H1 (cell line): ENCODE data around the gene MEGF11. TPM values are rescaled to one million over a fixed set of nuclear protein-coding genes. Genes with fewer than 3 reads are reported as not detected.

ENCODE experiments used
- CTCF ChIA-PET: fragments of 300-600 bp; sonication (Branson Sonifier 250); formaldehyde crosslinking; loops from one replicate; lab custom pipeline; 2021; ENCODE audit not compliant: partially characterized antibody; lab: Charles Lee
- POLR2A ChIA-PET: fragments of 300-600 bp; sonication (Branson Sonifier 250); formaldehyde crosslinking; loops from one replicate; lab custom pipeline; 2021; ENCODE audit warnings: inconsistent platforms; ENCODE audit not compliant: partially characterized antibody; lab: Charles Lee
- DNase-seq, 2 experiments: peaks; one replicate each; pipeline versions ENCODE4 v3.0.0 to v3.0.0-alpha.2; 2010 to 2022; ENCODE audit warnings: low spot score in 2 of 2, low read depth in 1 of 2, mixed read lengths in 1 of 2
- FAIRE-seq: peaks from 2 replicates; lab custom pipeline; 2011; peaks lifted over from hg19 to GRCh38; lab: Jason Lieb, UNC
- H2AFZ ChIP-seq: 2 replicates; pipeline ENCODE4 v1.8.1; 2012; ENCODE audit warnings: low read length, inconsistent platforms
- H2AK5ac ChIP-seq: 2 replicates; pipeline ENCODE4 v1.6.1; 2013; ENCODE audit warnings: low read depth, low read length
- H2BK120ac ChIP-seq: replicated peaks from 2 replicates; pipeline ENCODE3; 2013; ENCODE audit warnings: low read depth, low read length, inconsistent platforms
- H2BK12ac ChIP-seq: 2 replicates; pipeline ENCODE4 v1.6.1; 2013; ENCODE audit warnings: low read depth, low read length
- H2BK15ac ChIP-seq: 2 replicates; pipeline ENCODE4 v1.6.1; 2013; ENCODE audit warnings: low read length
- H2BK20ac ChIP-seq: 2 replicates; pipeline ENCODE4 v1.6.1; 2013; ENCODE audit warnings: low read length
- H2BK5ac ChIP-seq: 2 replicates; pipeline ENCODE4 v1.6.1; 2013; ENCODE audit warnings: low read depth, low read length
- H3K14ac ChIP-seq: 2 replicates; pipeline ENCODE4 v1.6.1; 2013; ENCODE audit warnings: inconsistent platforms; ENCODE audit not compliant: insufficient read length
- H3K18ac ChIP-seq: 2 replicates; pipeline ENCODE4 v1.6.1; 2013; ENCODE audit warnings: low read length; ENCODE audit errors: extremely low read depth
- H3K23ac ChIP-seq: 2 replicates; pipeline ENCODE4 v1.6.1; 2013; ENCODE audit warnings: inconsistent platforms; ENCODE audit not compliant: insufficient read length
- H3K23me2 ChIP-seq: 2 replicates; pipeline ENCODE4 v1.6.1; 2013; ENCODE audit warnings: low read depth, low read length
- H3K27ac ChIP-seq: 2 replicates; pipeline ENCODE4 v1.6.1; 2011; ENCODE audit warnings: low read depth, low read length, inconsistent platforms
- H3K27me3 ChIP-seq, 4 experiments: replicated peaks in 1 of 4; 1 replicate in 1 of 4; 2 replicates in 3 of 4; pipeline versions ENCODE4 v1.6.1 to v1.8.1; 2011 to 2013; ENCODE audit warnings: low read length in 3 of 4, mild to moderate bottlenecking in 3 of 4, inconsistent platforms in 2 of 4, mixed read lengths in 2 of 4, moderate library complexity in 1 of 4; ENCODE audit not compliant: control insufficient read depth in 3 of 4, insufficient read depth in 3 of 4; ENCODE audit errors: extremely low read depth in 1 of 4
- H3K36me3 ChIP-seq, 4 experiments: 2 replicates each; pipeline versions ENCODE4 v1.6.1 to v1.8.1; 2011 to 2013; ENCODE audit warnings: mild to moderate bottlenecking in 4 of 4, low read length in 3 of 4, moderate library complexity in 2 of 4, control low read depth in 1 of 4, inconsistent platforms in 1 of 4; ENCODE audit not compliant: insufficient read depth in 4 of 4, control insufficient read depth in 2 of 4
- H3K4ac ChIP-seq: replicated peaks from 2 replicates; pipeline ENCODE3; 2013; ENCODE audit warnings: low read length, low read depth, mixed read lengths, inconsistent platforms; ENCODE audit not compliant: insufficient read length
- H3K4me1 ChIP-seq, 4 experiments: replicated peaks in 1 of 4; 1 replicate in 1 of 4; 2 replicates in 3 of 4; pipeline versions ENCODE4 v1.6.1 to v1.8.1; 2011 to 2013; ENCODE audit warnings: low read length in 3 of 4, inconsistent platforms in 2 of 4, mixed read lengths in 1 of 4; ENCODE audit not compliant: insufficient read depth in 4 of 4, control insufficient read depth in 3 of 4
- H3K4me2 ChIP-seq, 2 experiments: 2 replicates each; pipeline versions ENCODE4 v1.6.1 to v1.8.1; 2011 to 2013; ENCODE audit warnings: low read depth in 2 of 2, low read length in 2 of 2, control low read depth in 1 of 2, inconsistent platforms in 1 of 2, mild to moderate bottlenecking in 1 of 2; ENCODE audit not compliant: insufficient read depth in 1 of 2
- H3K4me3 ChIP-seq, 4 experiments: fragments of 200-600, 300-600 bp in 1 of 4; sonication (generic), shearing (Covaris generic), sonication (Bioruptor Twin) in 1 of 4; 2 replicates each; pipeline versions ENCODE4 v1.5.1 to v1.8.1; 2011 to 2016; ENCODE audit warnings: low read length in 4 of 4, low read depth in 3 of 4, control low read depth in 2 of 4, inconsistent platforms in 2 of 4, mild to moderate bottlenecking in 2 of 4, mixed read lengths in 1 of 4, moderate library complexity in 1 of 4; ENCODE audit not compliant: insufficient read depth in 2 of 4; ENCODE audit errors: extremely low read depth in 1 of 4
- H3K56ac ChIP-seq: replicated peaks from 2 replicates; pipeline ENCODE3; 2013; ENCODE audit warnings: low read depth, mild to moderate bottlenecking, mixed read lengths, low read length, inconsistent platforms; ENCODE audit not compliant: insufficient read length
- H3K79me1 ChIP-seq: 2 replicates; pipeline ENCODE4 v1.6.1; 2013; ENCODE audit warnings: low read depth, low read length, control low read depth
- H3K79me2 ChIP-seq, 2 experiments: 2 replicates each; pipeline versions ENCODE4 v1.6.1 to v1.8.1; 2012 to 2013; ENCODE audit warnings: low read length in 2 of 2, mild to moderate bottlenecking in 2 of 2, inconsistent platforms in 1 of 2; ENCODE audit not compliant: insufficient read depth in 2 of 2, control insufficient read depth in 1 of 2
- H3K9ac ChIP-seq, 4 experiments: replicated peaks in 1 of 4; 1 replicate in 1 of 4; 2 replicates in 3 of 4; pipeline versions ENCODE4 v1.6.1 to v1.8.1; 2011 to 2013; ENCODE audit warnings: low read depth in 3 of 4, low read length in 3 of 4, control low read depth in 2 of 4, mild to moderate bottlenecking in 2 of 4, moderate library complexity in 2 of 4, inconsistent platforms in 1 of 4; ENCODE audit errors: extremely low read depth in 1 of 4
- H3K9me3 ChIP-seq, 2 experiments: 2 replicates each; pipeline versions ENCODE4 v1.6.1 to v1.8.1; 2012 to 2013; ENCODE audit warnings: mild to moderate bottlenecking in 2 of 2, moderate library complexity in 2 of 2, control low read depth in 1 of 2, inconsistent platforms in 1 of 2, low read depth in 1 of 2, low read length in 1 of 2, mixed read lengths in 1 of 2; ENCODE audit not compliant: insufficient read depth in 2 of 2
- H4K20me1 ChIP-seq, 2 experiments: replicated peaks in 1 of 2; 2 replicates each; pipeline versions ENCODE3 to v1.8.1; 2011 to 2013; ENCODE audit warnings: inconsistent platforms in 2 of 2, low read length in 2 of 2, mild to moderate bottlenecking in 1 of 2; ENCODE audit not compliant: insufficient read depth in 2 of 2, control insufficient read depth in 1 of 2
- H4K5ac ChIP-seq: 2 replicates; pipeline ENCODE4 v1.6.1; 2013; ENCODE audit warnings: low read length, low read depth, mixed read lengths, inconsistent platforms; ENCODE audit not compliant: insufficient read length
- H4K8ac ChIP-seq: 2 replicates; pipeline ENCODE4 v1.8.0; 2013; ENCODE audit warnings: mild to moderate bottlenecking, moderate library complexity, low read length, inconsistent platforms; ENCODE audit not compliant: insufficient read depth; ENCODE audit errors: extremely low read depth
- H4K91ac ChIP-seq: replicated peaks from 2 replicates; pipeline ENCODE3; 2013; ENCODE audit warnings: low read length, mixed read lengths, inconsistent platforms; ENCODE audit not compliant: insufficient read length
- BRCA1 ChIP-seq: IDR thresholded peaks from 2 replicates; pipeline ENCODE4 v1.6.1; 2012; ENCODE audit warnings: low read depth, low read length, improper control_type of control experiment
- CBX5 ChIP-seq: fragments of 300-800, 300-1000 bp; sonication (generic); IDR thresholded peaks from 2 replicates; pipeline ENCODE4 v1.7.1; 2016; ENCODE audit warnings: antibody characterized with exemption, low read length, low read depth
- GTF2F1 ChIP-seq: IDR thresholded peaks from 2 replicates; pipeline ENCODE4 v1.6.1; 2012; ENCODE audit warnings: low read depth, low read length, improper control_type of control experiment, borderline replicate concordance
- HDAC6 ChIP-seq: IDR thresholded peaks from one replicate; pipeline ENCODE4 v1.7.1; 2012; ENCODE audit warnings: low read depth, mild to moderate bottlenecking, inconsistent platforms, low read length, moderate library complexity
- NANOG ChIP-seq: IDR thresholded peaks from 2 replicates; pipeline ENCODE4 v1.6.1; 2011; ENCODE audit warnings: low read length, low read depth, mild to moderate bottlenecking, inconsistent platforms; ENCODE audit not compliant: insufficient read depth, poor library complexity, severe bottlenecking
- RFX5 ChIP-seq: IDR thresholded peaks from 2 replicates; pipeline ENCODE4 v1.6.1; 2011; ENCODE audit warnings: low read depth, low read length, improper control_type of control experiment, borderline replicate concordance
- RNF2 ChIP-seq: fragments of 200-900, 300-1000 bp; sonication (generic); IDR thresholded peaks from 2 replicates; pipeline ENCODE4 v1.7.1; 2016; ENCODE audit warnings: borderline replicate concordance, low read depth, mild to moderate bottlenecking, antibody characterized with exemption, low read length; ENCODE audit not compliant: poor library complexity, severe bottlenecking; ENCODE audit errors: missing control alignments
- SIN3A ChIP-seq, 2 experiments: IDR thresholded peaks in 1 of 2; conservative IDR thresholded peaks in 1 of 2; 2 replicates each; pipeline ENCODE4 v1.6.1; 2011 to 2012; ENCODE audit warnings: low read length in 2 of 2, improper control_type of control experiment in 1 of 2, low read depth in 1 of 2, mild to moderate bottlenecking in 1 of 2
- SIRT6 ChIP-seq: IDR thresholded peaks from one replicate; pipeline ENCODE4 v1.7.1; 2012; ENCODE audit warnings: low read length, inconsistent platforms
- SP4 ChIP-seq: IDR thresholded peaks from 2 replicates; pipeline ENCODE4 v1.6.1; 2012; ENCODE audit warnings: low read length, inconsistent platforms
- SUZ12 ChIP-seq: fragments of 200-600 bp; sonication (generic); IDR thresholded peaks from 2 replicates; pipeline ENCODE4 v1.6.1; 2012; ENCODE audit warnings: mild to moderate bottlenecking, inconsistent platforms, low read length, moderate library complexity, mixed read lengths
- TBP ChIP-seq: IDR thresholded peaks from 2 replicates; pipeline ENCODE4 v1.6.1; 2011; ENCODE audit warnings: low read depth, low read length, improper control_type of control experiment
- WGBS, 2 experiments: shearing (Covaris generic) in 1 of 2; methylation state at CpG; one replicate each; pipeline versions ENCODE4 v1.1.6 to v1.1.7; 2013 to 2015; ENCODE audit warnings: low lambda C conversion rate in 2 of 2, mixed read lengths in 2 of 2, inconsistent platforms in 1 of 2, low coverage in 1 of 2, missing lambda C conversion rate in 1 of 2; ENCODE audit not compliant: insufficient replicate concordance in 2 of 2, insufficient coverage in 1 of 2, insufficient read length in 1 of 2; ENCODE audit errors: extremely low coverage in 1 of 2, missing lambda C conversion rate in 1 of 2; 5-methylcytosine and 5-hydroxymethylcytosine counted together
- polyA plus RNA-seq, 7 experiments: library from polyadenylated mRNA; depleted of rRNA in 3 of 7; stranded (reverse) in 5 of 7; unstranded in 2 of 7; fragments of >200 nt in 5 of 7; fragments of 200-250 nt in 2 of 7; gene quantifications; 1 replicate in 5 of 7; 2 replicates in 1 of 7; 4 replicates in 1 of 7; pipeline versions ENCODE4 v1.2.1 to v1.2.3, GENCODE V29; 2011 to 2013; ENCODE audit warnings: missing spikeins in 2 of 7, mixed read lengths in 2 of 7
- total RNA-seq: library from RNA; stranded (reverse); fragmentation: NEBNext Ultra II Directional; extraction: Animal tissue kit (Norgen Biotek cat#: 25700); gene quantifications from 2 replicates; pipeline ENCODE4 v1.2.1, GENCODE V29; 2021

MEGF11 gene
- total and polyA plus RNA-seq, 2 of the 8 experiments (the other 6 are each of a cell fraction or from before 2014, with no cell fraction given), result 4.4 to 4.8 TPM

- CTCF ChIA-PET, result interaction anchor here (1.0 kb wide), 2 partner anchors 76 to 113 kb away, joined by 3 read pairs; no protein-coding TSS in a partner anchor
- no peak overlapping the region for H3K56ac ChIP-seq
- peaks cover 7 to 18% (median 9%) of the 10 kb centered on the region in 4 experiments for H3K4me1 ChIP-seq
- peak overlapping the region; percentile 96 to 100 for H3K4me2 ChIP-seq
- no peak overlapping the region; the same call in 1 of the 2 replicates for H2AFZ ChIP-seq
- H3K14ac ChIP-seq, result no peak overlapping the region
- no peak overlapping the region for H4K91ac ChIP-seq
- no peak for DNase-seq
- H3K79me2 ChIP-seq, result no peaks in the 10 kb centered on the region
- H3K27ac ChIP-seq, result no peak overlapping the region
- peak overlapping the region; percentile 36; the same call in 1 of the 2 replicates for H2BK5ac ChIP-seq
- no peak for FAIRE-seq
- no peak overlapping the region for H2BK120ac ChIP-seq
- no peaks in the 10 kb centered on the region for H3K36me3 ChIP-seq
- peak overlapping the region; percentile 56; the same call in 1 of the 2 replicates for H2BK20ac ChIP-seq
- peak overlapping the region; percentile 62 to 88 (median 81); a peak in 5 of 8 replicates for H3K4me3 ChIP-seq
- no peak overlapping the region for H4K5ac ChIP-seq
- no peaks in the 10 kb centered on the region for H3K9me3 ChIP-seq
- H2BK12ac ChIP-seq, result 0 out of 2 replicates have a peak overlapping the region, but pooled peaks have one; percentile 93
- no peaks in the 10 kb centered on the region for H3K79me1 ChIP-seq
- H4K20me1 ChIP-seq, result no peaks in the 10 kb centered on the region
- H2AK5ac ChIP-seq, result no peak overlapping the region
- H3K23ac ChIP-seq, result no peak overlapping the region
- H3K9ac ChIP-seq, result no peak overlapping the region
- POLR2A ChIA-PET, result interaction anchor here (1.0 to 1.7 kb wide), 3 partner anchors 9 to 242 kb away, joined by 3 to 4 read pairs (median 3); partner anchors contain the start of gene SNAPC5
- peaks cover 20 to 63% (median 57%) of the 10 kb centered on the region in 4 experiments for H3K27me3 ChIP-seq
- H3K4ac ChIP-seq, result no peak overlapping the region
- peak overlapping the region; percentile 41; the same call in 1 of the 2 replicates for H3K18ac ChIP-seq
- H4K8ac ChIP-seq, result no peak overlapping the region
- H3K23me2 ChIP-seq, result peaks cover 23% of the 10 kb centered on the region
- WGBS, 2 experiments, result 37% methylated on average over 19 of the region's 19 CpGs; no CpG with 5 or more reads in 1 of the 2 experiments
- H2BK15ac ChIP-seq, result no peak overlapping the region
- no peak for TF ChIP-seq SP4
- TF ChIP-seq HDAC6, result no peak
- no peak for TF ChIP-seq GTF2F1
- no peak for TF ChIP-seq BRCA1
- TF ChIP-seq SUZ12, result peak; percentile 62
- no peak for TF ChIP-seq TBP
- no peak for TF ChIP-seq CBX5
- no peak for TF ChIP-seq SIN3A (conservative IDR thresholded peaks at IDR 0.05 in 1 of 2, IDR thresholded peaks at IDR 0.05 in 1 of 2; ENCODE audit: low read depth in 1 of 2, low read length in 2 of 2)
- TF ChIP-seq RNF2, result peak; percentile 35
- no peak for TF ChIP-seq RFX5
- no peak for TF ChIP-seq SIRT6
- no peak for TF ChIP-seq NANOG
Observed at GRCh38 chr15:66254951-66255676, 1.6 kb upstream of the MEGF11 start.
